GM13976 (cell line): Measurements from ENCODE around the gene CYP4F11.
"Not testable (repeated sequence)": the region's sequence is repeated elsewhere in the genome, so short reads cannot be mapped to it uniquely, and the experiment has no call there.

Experiments used
- DNase-seq: peaks from one replicate; pipeline ENCODE4 v3.0.0; 2012; ENCODE audit warnings: low spot score
- CTCF ChIP-seq: IDR thresholded peaks from 2 replicates; pipeline ENCODE4 v1.5.1; 2012; ENCODE audit warnings: borderline replicate concordance, mild to moderate bottlenecking; ENCODE audit not compliant: insufficient read depth; ENCODE audit errors: extremely low read depth, missing control alignments, control extremely low read depth
- in situ Hi-C: fragments of 300-500 bp; cut with MboI; formaldehyde crosslinking; loops from one replicate; pipeline ENCODE4 v1.12.0; 2022; ENCODE audit warnings: low sequenced_read_pairs, mixed read lengths, inconsistent platforms; ENCODE audit not compliant: unreplicated experiment

The CYP4F11 gene

GRCh38 chr19:15934332-15935078 is at the start of gene CYP4F11:
TSS of gene CYP4F11 (minus strand) at chr19:15934529. CDS start at chr19:15934408, 121 bp downstream.
- DNase-seq, result no peak
- TF ChIP-seq CTCF, result no peak
- in situ Hi-C loops, result no loop called here

DNA sequence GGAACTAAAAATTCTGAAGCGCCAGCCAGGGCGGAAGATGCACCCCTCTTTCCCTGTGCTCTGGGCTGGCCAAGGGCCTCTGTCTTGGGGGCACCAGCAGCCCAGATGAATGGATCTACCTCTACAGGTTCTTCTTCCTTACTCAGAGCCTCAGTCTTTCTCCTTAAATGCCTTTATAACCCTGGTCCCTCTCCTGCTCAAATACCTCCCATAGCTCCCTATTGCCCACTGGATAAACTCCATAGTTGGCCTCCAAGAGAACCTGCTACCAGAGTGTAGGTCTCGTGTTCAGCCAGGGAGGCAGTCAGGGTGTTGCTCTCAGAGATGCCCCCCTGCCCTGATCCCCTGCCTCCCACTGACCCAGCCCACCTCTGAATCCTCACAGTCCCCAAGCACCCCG is 45.0 kb upstream of the CYP4F11 start:
- in situ Hi-C loops, result no loop called here
- DNase-seq, result no peak
- TF ChIP-seq CTCF, result no peak

DNA sequence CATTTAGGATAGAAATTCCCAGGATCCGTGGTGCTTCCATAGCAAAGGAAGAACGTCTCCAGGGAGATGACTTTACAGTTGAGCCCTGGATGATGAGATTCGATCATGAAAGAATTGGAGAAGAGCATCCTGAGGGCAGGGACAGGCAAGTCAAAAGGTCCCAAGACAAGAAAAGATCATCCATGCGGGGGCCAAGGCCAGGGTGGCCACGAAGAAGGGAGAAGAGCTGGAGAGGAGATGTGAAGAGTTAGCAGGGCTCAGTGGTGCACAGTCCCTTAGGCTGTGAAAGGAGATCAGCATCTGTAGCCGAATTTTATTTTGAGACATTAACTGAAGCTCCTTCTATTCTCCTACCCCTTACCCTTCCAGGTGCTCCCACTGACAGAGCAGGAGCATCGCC is 43.4 kb upstream of the CYP4F11 start:
- in situ Hi-C loops, result no loop called here
- TF ChIP-seq CTCF, result no peak
- no peak for DNase-seq

DNA sequence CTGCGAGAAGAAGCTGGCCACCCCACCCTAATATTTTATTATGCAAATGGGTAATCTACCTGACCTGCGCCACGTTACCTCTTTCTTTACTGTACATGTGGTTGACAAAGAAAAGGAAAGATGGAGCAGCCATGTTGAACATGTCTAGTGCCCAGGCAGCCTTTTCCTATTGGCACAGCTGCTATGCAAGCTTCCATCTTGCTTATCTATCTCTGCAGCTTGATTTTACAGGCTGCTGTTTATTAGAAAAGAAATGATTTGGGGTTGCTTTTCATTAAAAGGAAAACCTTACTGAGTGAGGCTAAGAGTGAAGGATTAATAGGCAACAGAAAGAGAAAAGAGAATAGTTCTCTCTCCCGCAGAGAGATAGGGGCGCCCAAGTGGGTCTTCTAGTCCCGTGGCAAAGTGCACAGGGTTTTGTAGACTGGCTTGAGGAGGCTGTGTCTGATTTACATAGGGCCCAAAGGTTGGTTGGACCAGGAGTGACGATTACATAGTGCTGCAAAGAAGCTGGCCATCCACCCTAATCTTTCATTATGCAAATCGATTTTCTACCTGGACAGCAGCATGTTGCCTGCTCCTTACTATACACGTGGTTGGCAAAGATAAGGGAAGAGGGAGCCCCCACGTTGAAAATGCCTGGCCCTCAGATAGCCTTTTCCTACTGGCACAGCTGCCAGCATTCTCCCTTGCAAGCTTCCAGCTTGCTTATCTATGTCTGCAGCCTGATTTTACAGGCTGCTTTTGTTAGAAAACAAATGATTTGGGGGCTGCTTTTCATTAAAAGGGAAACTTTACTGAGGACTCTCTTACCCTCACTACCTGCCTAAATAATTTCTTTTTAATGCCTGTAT is 42.7 kb upstream of the CYP4F11 start:
- DNase-seq, result no peak
- in situ Hi-C loops, result no loop called here
- TF ChIP-seq CTCF, result no peak

GRCh38 chr19:15974856-15975255 is 40.5 kb upstream of the CYP4F11 start:
- in situ Hi-C loops, result no loop called here
- no peak for TF ChIP-seq CTCF
- no peak for DNase-seq

GRCh38 chr19:15972043-15972442 is 37.7 kb upstream of the CYP4F11 start:
- DNase-seq, in situ Hi-C loops: not testable (repeated sequence)

DNA sequence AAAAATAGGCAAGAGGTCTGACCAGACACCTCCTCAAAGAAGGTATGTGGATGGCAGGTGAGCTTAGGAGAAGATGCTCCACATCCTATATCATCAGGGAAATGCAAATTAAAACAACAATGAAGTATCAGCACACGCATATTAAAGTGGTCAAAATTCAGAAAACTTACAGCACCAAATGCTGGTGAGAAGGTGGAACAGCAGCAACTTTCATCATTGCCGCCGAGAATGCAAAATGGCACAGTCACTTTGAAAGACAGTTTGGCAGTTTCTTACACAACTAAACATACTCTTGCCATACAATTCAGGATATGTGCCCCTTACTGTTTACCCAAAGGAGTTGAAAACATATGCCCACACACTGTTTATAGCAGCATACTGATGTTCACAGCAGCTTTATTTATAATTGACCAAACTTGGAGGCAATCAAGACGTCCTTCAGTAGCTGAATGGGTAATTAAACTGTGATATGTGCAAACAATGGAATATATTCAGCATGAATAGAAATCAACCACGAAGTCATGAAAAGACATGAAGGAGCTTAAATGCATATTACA is 37.0 kb upstream of the CYP4F11 start:
- DNase-seq, result no peak
- TF ChIP-seq CTCF, result no peak
- in situ Hi-C loops, result no loop called here
